GM19372 (cell line): ENCODE data around the gene TMEM94.
A peak's percentile ranks its signal among the peaks of the same experiment; 100 is the strongest.

Source experiments
- ATAC-seq: cut with Tn5 transposase; IDR thresholded peaks from one replicate; pipeline ENCODE4 v1.9.1; 2021; ENCODE audit warnings: mild to moderate bottlenecking, low read depth, moderate library complexity; ENCODE audit not compliant: unreplicated experiment

The TMEM94 gene

GRCh38 chr17:75521951-75522727 lies 65.7 kb downstream of the TMEM94 start:
- ATAC-seq = no peak

- ATAC-seq = no peak
These were observed 67.2 kb downstream of the TMEM94 start for GRCh38 chr17:75523647-75524046.

GRCh38 chr17:75524269-75524969 lies 68.0 kb downstream of the TMEM94 start:
- ATAC-seq = no peak

GRCh38 chr17:75524970-75525805 lies 68.8 kb downstream of the TMEM94 start, which contains the start of gene LLGL2:
TSS of gene LLGL2 (plus strand) at chr17:75525697. CDS start at chr17:75543427, 17,730 bp downstream.
- ATAC-seq = peak; percentile 88

GRCh38 chr17:75525806-75526554 lies 69.5 kb downstream of the TMEM94 start:
- ATAC-seq = no peak

GRCh38 chr17:75526555-75527270 lies 70.3 kb downstream of the TMEM94 start:
- no peak for ATAC-seq

GRCh38 chr17:75530837-75531720 lies 74.6 kb downstream of the TMEM94 start:
- no peak for ATAC-seq

GRCh38 chr17:75531721-75532072 lies 75.3 kb downstream of the TMEM94 start:
- ATAC-seq = no peak

GRCh38 chr17:75535119-75535537 lies 78.7 kb downstream of the TMEM94 start:
- no peak for ATAC-seq

GRCh38 chr17:75535871-75536270 lies 79.4 kb downstream of the TMEM94 start:
- no peak for ATAC-seq

GRCh38 chr17:75536366-75536765 lies 79.9 kb downstream of the TMEM94 start:
- no peak for ATAC-seq

- ATAC-seq = no peak
These were observed 83.7 kb downstream of the TMEM94 start for GRCh38 chr17:75539967-75540729.

GRCh38 chr17:75540923-75541503 lies 84.6 kb downstream of the TMEM94 start:
- ATAC-seq = no peak

- no peak for ATAC-seq
These were observed 85.8 kb downstream of the TMEM94 start for GRCh38 chr17:75542229-75542628.

GRCh38 chr17:75542728-75543336 lies 86.4 kb downstream of the TMEM94 start:
- no peak for ATAC-seq

GRCh38 chr17:75544250-75544649 lies 87.8 kb downstream of the TMEM94 start:
- no peak for ATAC-seq

GRCh38 chr17:75546181-75546580 lies 89.7 kb downstream of the TMEM94 start:
- no peak for ATAC-seq
